Gastrocnemius medialis (tissue), 4 donors: Measurements from ENCODE around the gene ZNF500.

Source experiments
- POLR2A ChIP-seq, 2 donors: fragments of 450-650 bp; IDR thresholded peaks; one replicate each; pipeline ENCODE4 v1.6.1; 2017; ENCODE audit warnings: antibody characterized with exemption in 2 of 2, mild to moderate bottlenecking in 2 of 2, moderate library complexity in 2 of 2
- TF ChIP-seq, protein P1 (sequence below), 5 experiments: fragments of 450-650 bp in 3 of 5; fragments of 200-600 bp in 2 of 5; sonication (generic) in 2 of 5; IDR thresholded peaks in 4 of 5; conservative IDR thresholded peaks in 1 of 5; 1 replicate in 4 of 5; 2 replicates in 1 of 5; pipeline ENCODE4 v1.5.1; 2016 to 2019; ENCODE audit warnings: antibody characterized with exemption in 5 of 5, mild to moderate bottlenecking in 3 of 5, moderate library complexity in 3 of 5

GRCh38 chr16:4772351-4772750, 5.4 kb upstream of the ZNF500 start:
- TF ChIP-seq, protein P1, sequence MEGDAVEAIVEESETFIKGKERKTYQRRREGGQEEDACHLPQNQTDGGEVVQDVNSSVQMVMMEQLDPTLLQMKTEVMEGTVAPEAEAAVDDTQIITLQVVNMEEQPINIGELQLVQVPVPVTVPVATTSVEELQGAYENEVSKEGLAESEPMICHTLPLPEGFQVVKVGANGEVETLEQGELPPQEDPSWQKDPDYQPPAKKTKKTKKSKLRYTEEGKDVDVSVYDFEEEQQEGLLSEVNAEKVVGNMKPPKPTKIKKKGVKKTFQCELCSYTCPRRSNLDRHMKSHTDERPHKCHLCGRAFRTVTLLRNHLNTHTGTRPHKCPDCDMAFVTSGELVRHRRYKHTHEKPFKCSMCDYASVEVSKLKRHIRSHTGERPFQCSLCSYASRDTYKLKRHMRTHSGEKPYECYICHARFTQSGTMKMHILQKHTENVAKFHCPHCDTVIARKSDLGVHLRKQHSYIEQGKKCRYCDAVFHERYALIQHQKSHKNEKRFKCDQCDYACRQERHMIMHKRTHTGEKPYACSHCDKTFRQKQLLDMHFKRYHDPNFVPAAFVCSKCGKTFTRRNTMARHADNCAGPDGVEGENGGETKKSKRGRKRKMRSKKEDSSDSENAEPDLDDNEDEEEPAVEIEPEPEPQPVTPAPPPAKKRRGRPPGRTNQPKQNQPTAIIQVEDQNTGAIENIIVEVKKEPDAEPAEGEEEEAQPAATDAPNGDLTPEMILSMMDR (IDR thresholded peaks at IDR 0.05 in 4 of 5, conservative IDR thresholded peaks at IDR 0.05 in 1 of 5), result no peak
- no peak for TF ChIP-seq POLR2A (IDR thresholded peaks at IDR 0.05)
